ENCODE results near the gene KICS2.

DNA sequence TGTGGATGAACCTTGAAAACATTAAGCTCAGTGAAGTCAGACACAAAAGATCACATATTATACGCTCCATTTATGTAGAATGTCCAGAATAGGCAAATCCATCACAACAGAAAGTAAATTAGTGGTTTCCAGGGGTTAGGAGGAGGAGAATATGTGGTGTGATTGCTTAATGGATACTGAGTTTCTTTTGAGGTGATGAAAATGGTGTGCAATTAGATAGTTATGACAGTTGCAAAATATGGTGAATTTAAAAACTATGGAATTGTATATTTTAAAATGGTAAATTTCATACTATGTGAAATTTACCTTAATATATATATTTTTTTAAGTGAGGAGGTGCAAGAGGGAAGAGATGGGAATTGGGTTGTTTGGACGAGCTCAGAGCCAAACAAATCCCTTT lies 46.3 kb upstream of the KICS2 start:
- TF ChIP-seq, protein P1, sequence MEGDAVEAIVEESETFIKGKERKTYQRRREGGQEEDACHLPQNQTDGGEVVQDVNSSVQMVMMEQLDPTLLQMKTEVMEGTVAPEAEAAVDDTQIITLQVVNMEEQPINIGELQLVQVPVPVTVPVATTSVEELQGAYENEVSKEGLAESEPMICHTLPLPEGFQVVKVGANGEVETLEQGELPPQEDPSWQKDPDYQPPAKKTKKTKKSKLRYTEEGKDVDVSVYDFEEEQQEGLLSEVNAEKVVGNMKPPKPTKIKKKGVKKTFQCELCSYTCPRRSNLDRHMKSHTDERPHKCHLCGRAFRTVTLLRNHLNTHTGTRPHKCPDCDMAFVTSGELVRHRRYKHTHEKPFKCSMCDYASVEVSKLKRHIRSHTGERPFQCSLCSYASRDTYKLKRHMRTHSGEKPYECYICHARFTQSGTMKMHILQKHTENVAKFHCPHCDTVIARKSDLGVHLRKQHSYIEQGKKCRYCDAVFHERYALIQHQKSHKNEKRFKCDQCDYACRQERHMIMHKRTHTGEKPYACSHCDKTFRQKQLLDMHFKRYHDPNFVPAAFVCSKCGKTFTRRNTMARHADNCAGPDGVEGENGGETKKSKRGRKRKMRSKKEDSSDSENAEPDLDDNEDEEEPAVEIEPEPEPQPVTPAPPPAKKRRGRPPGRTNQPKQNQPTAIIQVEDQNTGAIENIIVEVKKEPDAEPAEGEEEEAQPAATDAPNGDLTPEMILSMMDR (IDR thresholded peaks at IDR 0.05; ENCODE audit: extremely low read depth in 1 of 2, insufficient read depth in 1 of 2, low read depth in 1 of 2, low read length in 2 of 2): no peak
- no peak for TF ChIP-seq EZH2 (IDR thresholded peaks at IDR 0.05; ENCODE audit: borderline replicate concordance, low read depth, low read length, severe bottlenecking)
- TF ChIP-seq FOS (IDR thresholded peaks at IDR 0.05; ENCODE audit: borderline replicate concordance, insufficient read depth, low read length): no peak
- TF ChIP-seq, protein P2, sequence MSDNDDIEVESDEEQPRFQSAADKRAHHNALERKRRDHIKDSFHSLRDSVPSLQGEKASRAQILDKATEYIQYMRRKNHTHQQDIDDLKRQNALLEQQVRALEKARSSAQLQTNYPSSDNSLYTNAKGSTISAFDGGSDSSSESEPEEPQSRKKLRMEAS (IDR thresholded peaks at IDR 0.05; ENCODE audit: insufficient read depth, insufficient read length): no peak
- TF ChIP-seq POLR2A (IDR thresholded peaks at IDR 0.05; ENCODE audit: low read depth, low read length): no peak
- no peak for TF ChIP-seq POLR2AphosphoS5 (IDR thresholded peaks at IDR 0.05; ENCODE audit: insufficient read depth, low read depth, low read length)
- no peak for TF ChIP-seq GATA2 (IDR thresholded peaks at IDR 0.05; ENCODE audit: insufficient read depth, insufficient read length, low read depth, low read length)
- no peak for TF ChIP-seq MYC (IDR thresholded peaks at IDR 0.05; ENCODE audit: low read depth, low read length)
- TF ChIP-seq JUN (IDR thresholded peaks at IDR 0.05; ENCODE audit: borderline replicate concordance, insufficient read depth, insufficient read length, low read depth): no peak

Measured in endothelial cell of umbilical vein (primary cell).